Suppressor macrophage (primary cell): Measurements from ENCODE around the gene RSPH1.
"Not testable (repeated sequence)": the region's sequence is repeated elsewhere in the genome, so short reads cannot be mapped to it uniquely, and the experiment has no call there.

Experiments used
- DNase-seq, 4 experiments: peaks; one replicate each; pipeline ENCODE4 v3.0.0-alpha.2; 2020 to 2022

The RSPH1 gene

GRCh38 chr21:42484966-42485365, 11.1 kb downstream of the RSPH1 start:
- no peak for DNase-seq

DNA sequence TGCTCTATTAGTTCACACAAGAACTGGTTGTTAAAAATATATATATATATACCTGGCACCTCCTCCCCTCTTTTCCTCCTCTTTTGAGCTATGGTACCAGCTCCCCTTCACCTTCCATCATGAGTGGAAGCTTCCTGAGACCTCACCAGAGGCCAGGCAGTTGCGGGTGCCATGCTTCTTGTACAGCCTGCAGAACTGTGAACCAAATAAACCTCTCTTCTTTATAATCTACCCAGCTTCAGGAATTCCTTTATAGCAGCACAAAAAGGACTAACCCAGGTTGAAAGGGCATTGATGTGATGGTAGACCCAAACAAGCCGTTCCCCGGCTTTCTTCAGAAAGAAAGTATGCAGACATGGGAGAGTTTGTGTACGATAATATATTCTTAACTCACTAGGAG, 14.9 kb downstream of the RSPH1 start:
- no peak for DNase-seq

DNA sequence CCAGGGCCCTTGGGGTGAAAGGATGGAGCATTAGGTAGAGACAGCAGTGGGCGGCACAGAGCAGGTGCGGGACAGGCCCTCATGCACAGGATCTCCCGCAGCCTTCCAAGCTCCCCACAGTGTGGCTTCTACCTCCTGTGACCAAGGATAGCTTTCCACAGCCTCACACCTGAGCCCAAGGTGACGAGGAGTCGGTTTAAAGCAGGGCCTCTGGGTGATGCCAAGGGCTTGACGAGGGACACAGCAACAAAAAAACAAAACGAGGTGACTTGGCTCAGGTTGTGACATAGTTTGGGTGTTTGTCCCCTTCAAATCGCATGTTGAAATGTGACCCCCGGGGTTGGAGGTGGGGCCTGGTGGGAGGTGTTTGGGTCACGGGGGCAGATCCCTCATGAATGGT, 15.3 kb downstream of the RSPH1 start:
- no peak for DNase-seq

- no peak for DNase-seq
These were observed 16.4 kb downstream of the RSPH1 start for GRCh38 chr21:42479582-42479981.

- DNase-seq, result no peak
These were observed 17.5 kb downstream of the RSPH1 start for GRCh38 chr21:42478504-42478903.

- no peak for DNase-seq
These were observed 19.4 kb downstream of the RSPH1 start for GRCh38 chr21:42476388-42477331.

GRCh38 chr21:42475526-42476387, 20.3 kb downstream of the RSPH1 start:
- DNase-seq, result no peak

DNA sequence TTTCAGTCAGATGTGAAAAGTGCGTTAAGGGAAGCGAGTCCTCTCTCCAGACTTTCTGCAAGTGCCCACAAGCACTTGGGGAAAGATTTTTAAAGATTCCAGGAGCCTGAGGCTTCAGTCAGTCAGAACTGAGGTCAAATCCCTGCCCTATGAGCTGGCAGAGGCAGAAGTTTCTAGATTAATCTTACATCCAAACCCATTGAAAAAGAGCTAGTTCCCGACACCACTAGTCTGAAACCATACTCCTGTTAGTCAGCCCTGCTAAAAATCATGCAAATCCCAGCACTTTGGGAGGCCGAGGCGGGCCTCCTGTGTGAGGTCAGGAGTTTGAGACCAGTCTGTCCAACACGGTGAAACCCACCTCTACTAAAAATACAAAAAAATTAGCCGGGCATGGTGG, 21.0 kb downstream of the RSPH1 start:
- no peak for DNase-seq

DNA sequence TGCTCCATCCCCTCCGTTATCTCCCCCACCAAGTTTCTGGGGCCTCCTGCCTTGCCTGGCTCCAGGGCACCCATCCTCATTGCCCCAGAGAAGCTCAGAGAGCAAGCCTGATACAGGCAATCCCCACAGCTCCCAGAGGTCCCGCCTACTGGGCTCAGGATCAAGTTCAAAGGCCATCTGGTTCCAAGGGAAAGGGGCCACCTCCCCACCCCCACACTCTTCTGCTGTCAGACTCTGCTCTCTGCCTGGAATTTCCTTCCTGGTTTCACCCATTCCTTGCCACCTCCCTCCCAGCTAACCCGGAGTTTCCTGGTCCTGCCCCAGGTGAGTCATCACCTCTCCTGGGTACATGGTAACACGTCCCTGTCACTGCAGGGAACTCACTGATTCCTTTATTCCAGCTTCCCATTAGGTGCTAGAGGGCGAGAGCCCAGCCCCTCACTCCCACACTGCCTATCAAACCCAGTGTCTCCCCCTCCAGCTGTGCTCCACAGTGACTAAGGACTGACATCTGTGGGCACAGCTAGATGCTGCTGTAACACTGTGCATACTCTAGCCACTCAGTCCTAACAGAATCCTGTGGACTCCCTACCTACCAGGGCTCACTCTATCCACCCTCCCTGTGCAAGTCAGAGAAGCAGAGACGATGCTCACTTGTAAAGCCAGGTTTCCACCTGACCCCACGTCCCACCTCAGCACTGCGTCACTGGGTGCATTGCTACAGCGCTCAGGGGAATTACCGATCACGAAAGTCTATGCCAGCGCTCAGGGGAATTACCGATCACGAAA, 21.8 kb downstream of the RSPH1 start:
- DNase-seq, result peak in 1 of 4 experiments; percentile 12

- DNase-seq, result no peak
These were observed 22.5 kb downstream of the RSPH1 start for GRCh38 chr21:42473498-42474042.

DNA sequence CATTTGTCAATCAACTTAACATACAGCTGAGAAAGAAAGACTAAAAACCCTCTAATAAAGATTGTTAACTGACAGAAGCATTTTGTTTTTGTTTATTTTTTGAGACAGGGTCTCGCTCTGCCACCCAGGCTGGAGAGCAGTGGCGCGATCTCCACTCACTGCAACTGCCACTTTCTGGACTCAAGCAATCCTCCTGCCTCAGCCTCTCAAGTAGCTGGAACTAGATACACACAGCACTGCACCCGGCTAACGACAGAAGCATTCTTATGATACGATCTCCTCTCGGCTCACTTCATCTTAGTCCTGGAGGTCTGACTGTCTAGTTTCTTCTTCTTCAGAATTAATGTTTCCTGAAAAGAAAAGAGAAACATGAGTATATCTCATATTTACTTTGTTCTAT, 23.5 kb downstream of the RSPH1 start:
- DNase-seq, result no peak

- no peak for DNase-seq
These were observed 24.2 kb downstream of the RSPH1 start for GRCh38 chr21:42471716-42472330.

DNA sequence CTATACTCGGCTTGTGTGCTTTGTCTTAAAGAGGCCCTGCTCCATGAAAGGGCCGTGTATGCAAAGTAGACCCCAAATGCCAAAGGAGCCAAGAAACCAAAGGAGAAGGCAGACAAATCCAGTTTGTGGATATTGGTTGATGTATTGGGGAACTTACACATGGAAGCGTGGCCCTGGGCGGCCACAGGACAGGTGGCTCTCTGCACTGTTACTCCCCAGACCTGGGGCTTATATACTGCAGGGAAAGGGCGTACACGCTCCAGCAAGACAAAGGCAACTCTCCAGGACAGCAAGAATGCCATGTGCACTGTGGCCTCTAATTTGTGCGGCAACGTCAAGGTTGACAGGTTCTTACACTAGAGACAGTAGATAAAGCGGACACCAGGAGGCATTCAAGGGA, 24.8 kb downstream of the RSPH1 start:
- no peak for DNase-seq

GRCh38 chr21:42469726-42470125, 26.3 kb downstream of the RSPH1 start:
- not testable (repeated sequence) for DNase-seq

- DNase-seq, result no peak
These were observed 26.8 kb downstream of the RSPH1 start for GRCh38 chr21:42469272-42469671.

- DNase-seq, result no peak
These were observed 27.4 kb downstream of the RSPH1 start for GRCh38 chr21:42468491-42469131.

GRCh38 chr21:42467140-42467983, 28.7 kb downstream of the RSPH1 start:
- peak; percentile 76 to 83 (median 80) for DNase-seq

DNA sequence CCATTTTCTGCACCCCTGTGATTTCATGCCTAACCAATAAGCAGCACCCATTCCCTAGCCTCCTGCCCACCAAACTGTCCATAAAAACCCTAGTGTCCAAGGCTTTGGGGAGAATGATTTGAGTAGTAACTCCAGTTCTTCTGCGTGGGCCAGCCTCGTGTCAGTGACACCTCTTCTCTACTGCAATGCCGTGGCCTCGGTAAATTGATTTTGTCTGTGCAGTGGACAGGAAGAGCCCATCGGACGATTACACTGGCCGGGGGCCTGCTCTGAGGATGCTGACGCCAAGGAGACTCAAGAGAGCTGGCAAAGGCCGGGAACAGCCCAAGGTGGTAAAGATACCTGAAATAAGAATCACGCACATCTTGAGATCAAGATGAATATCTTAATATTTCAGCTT, 29.3 kb downstream of the RSPH1 start:
- DNase-seq, result no peak

DNA sequence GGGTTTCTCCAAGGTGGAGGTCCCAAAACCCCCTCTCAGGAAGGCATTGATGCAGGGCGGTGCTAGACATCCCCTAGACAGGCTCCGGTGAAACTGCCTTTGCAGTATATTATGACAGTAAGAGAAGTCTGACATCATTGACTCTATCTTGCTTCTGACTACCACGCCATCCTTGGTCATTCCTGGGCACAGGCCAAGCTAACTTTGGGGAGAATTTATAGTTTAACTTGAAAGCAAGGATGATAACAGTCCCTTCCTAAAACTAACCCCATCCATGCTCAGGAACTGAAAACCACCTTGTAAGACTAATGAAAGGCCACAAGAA, 30.3 kb downstream of the RSPH1 start:
- DNase-seq, result peak in 1 of 4 experiments; percentile 45

DNA sequence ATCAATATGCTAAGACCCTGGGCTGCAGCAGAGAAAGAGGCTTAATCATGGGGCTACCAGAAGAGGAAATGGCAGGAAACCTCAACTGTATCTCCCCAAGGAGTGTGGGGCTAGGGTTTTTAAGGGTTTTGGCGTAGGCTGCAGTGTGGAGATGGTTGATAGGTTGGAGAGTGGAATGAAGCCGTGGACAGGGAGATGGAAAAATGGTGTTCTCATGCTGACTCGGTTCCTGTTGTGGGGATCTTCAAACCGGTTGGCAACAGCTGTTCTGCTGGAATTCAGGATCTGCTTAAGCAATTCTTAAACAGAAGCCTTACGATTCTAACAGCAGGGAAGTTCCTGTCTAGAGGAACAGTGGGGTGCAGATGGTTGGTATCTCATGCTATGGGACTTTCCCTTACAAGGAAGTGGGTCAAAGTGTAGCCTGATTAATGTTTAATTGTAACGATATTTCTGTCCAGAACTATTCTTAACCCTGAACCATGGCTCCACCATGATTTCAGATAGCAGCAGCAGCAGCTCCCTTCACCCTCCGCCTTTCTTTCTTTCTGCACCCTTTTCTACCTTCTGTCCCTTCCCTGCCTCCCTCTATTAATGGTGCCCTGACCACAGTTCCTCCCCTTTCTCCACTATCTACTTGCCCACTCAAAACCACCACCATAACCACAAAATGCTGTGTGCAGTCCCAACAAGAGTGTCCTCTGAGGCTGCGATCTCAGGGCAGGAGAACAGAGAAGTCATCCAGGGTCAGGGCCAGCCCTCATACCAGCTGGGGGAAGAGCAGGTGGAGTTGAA, 30.8 kb downstream of the RSPH1 start:
- DNase-seq, result peak; percentile 71 to 84 (median 81)
